D721Med (cell line): ENCODE measurements around the gene SORBS1.

Experiments
- DNase-seq: peaks from one replicate; pipeline ENCODE4 v3.0.0; 2011; ENCODE audit warnings: low spot score; ENCODE audit not compliant: insufficient read length
- FAIRE-seq: peaks from 2 replicates; lab custom pipeline; 2011; peaks lifted over from hg19 to GRCh38; lab: Jason Lieb, UNC
- TF ChIP-seq, protein P1 (sequence below): IDR thresholded peaks from 2 replicates; pipeline ENCODE4 v1.5.1; 2012; ENCODE audit warnings: mild to moderate bottlenecking, control low read depth; ENCODE audit not compliant: insufficient read depth; ENCODE audit errors: missing control alignments

SORBS1 gene

DNA sequence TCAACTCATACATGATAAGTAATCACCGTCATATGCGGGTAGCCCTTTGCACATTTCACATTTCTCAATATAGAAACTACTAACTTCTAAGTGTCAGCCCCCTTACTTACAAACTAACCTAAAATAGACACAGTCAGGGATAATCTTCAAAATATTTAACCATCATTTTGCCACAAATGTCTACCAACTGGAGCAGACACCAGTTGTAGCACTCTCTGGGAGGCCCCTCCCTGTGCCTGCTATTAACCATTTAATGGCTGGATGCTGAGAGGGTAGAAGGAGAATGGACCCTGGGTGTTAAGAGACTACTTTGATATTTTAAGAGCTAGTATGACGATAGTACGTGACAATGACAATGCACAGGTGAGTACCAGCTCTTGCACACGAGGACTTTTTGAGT is 116.4 kb downstream of the SORBS1 start:
- FAIRE-seq: no peak
- no peak for DNase-seq
- TF ChIP-seq, protein P1, sequence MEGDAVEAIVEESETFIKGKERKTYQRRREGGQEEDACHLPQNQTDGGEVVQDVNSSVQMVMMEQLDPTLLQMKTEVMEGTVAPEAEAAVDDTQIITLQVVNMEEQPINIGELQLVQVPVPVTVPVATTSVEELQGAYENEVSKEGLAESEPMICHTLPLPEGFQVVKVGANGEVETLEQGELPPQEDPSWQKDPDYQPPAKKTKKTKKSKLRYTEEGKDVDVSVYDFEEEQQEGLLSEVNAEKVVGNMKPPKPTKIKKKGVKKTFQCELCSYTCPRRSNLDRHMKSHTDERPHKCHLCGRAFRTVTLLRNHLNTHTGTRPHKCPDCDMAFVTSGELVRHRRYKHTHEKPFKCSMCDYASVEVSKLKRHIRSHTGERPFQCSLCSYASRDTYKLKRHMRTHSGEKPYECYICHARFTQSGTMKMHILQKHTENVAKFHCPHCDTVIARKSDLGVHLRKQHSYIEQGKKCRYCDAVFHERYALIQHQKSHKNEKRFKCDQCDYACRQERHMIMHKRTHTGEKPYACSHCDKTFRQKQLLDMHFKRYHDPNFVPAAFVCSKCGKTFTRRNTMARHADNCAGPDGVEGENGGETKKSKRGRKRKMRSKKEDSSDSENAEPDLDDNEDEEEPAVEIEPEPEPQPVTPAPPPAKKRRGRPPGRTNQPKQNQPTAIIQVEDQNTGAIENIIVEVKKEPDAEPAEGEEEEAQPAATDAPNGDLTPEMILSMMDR: no peak

DNA sequence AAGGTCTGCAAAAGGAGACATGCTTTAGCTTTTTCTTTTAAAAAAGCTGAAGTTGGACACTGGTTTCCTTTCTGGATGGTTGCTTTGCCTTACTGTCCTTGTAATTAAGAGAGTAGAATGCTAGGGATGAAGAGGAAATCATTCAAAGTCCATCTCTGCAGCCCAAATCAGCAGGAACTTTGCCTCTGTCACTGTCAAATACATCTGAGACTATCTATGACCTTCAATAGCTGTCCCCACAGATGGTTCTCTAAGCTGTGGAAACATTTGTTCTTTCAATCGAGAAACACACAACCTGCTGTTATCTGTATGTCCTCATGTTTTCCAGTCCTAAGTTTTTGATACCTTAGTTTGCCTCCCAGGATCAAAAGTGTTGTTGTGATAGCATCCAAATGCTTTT is 117.5 kb downstream of the SORBS1 start:
- FAIRE-seq (no peak), DNase-seq (no peak)
- TF ChIP-seq, protein P1: no peak

DNA sequence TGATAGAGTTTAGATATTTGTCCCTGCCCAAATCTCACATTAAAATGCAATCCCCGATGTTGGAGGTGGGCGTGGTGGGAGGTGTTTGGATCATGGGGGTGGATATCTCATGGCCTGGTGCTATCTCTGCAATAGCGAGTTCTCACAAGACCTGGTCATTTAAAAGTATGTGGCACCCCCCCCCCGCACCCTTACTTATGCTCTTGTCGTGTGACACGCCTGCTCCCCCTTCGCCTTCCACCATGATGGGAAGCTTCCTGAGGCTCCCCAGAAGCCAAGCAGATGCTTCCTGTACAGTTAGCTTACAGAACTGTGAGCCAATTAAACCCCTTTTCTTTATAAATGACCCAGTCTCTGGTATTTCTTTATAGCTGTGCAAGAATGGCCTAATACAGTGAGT is 118.8 kb downstream of the SORBS1 start:
- DNase-seq: no peak
- no peak for FAIRE-seq
- TF ChIP-seq, protein P1: no peak

DNA sequence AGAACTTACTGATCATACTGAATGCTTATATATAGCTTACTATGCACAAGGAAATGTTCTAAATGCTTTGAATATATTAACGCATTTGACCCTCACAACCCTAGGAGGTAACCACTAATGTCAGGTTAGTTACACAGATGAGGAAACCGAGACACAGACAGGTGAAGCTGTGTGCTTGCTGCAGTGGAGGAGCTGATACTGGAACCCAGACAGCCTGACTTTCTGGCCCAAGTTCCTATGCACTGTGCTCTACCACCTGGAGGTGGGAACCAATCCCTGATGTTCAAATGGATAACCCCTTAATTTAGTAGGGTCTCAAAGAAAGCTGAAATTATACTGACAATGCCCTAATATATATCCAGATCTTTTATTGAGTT is 119.6 kb downstream of the SORBS1 start:
- no peak for DNase-seq
- TF ChIP-seq, protein P1: no peak
- no peak for FAIRE-seq

DNA sequence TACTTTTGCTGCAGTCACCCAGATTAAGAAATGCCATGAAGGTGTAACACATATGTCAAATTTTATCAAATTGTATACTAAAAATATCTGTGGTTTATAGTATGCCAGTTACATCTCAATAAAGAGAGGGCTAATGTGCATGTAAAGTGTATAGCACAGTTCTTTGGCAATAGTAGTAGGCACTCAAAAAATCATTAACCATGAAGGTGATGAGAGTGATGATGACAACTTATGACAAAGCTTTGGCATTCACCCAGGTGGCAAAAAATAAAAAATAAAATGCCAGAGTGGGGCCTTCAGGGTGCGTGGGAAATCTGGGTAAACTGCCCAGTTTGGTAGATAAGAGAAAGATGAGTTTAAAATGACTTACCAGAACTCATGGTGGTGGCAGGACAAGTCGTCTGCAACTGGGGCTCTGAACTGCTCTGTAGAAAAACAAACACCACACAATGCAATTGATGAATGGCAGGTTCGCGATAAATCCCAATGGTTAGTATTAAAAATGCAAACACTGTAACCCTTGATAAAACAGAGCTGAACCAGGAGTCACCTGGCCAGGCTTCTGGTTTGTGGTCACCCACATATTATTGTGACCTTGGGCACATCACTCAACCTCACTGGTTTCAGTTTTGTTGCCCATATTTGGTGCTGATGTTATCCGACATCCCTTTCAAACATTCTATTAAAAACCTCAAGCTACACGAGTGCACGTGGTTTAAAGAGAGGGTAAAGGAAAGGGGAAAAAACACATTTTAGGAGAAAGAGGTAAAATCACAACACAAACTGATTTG is 120.2 kb downstream of the SORBS1 start:
- no peak for DNase-seq
- no peak for FAIRE-seq
- TF ChIP-seq, protein P1: no peak

DNA sequence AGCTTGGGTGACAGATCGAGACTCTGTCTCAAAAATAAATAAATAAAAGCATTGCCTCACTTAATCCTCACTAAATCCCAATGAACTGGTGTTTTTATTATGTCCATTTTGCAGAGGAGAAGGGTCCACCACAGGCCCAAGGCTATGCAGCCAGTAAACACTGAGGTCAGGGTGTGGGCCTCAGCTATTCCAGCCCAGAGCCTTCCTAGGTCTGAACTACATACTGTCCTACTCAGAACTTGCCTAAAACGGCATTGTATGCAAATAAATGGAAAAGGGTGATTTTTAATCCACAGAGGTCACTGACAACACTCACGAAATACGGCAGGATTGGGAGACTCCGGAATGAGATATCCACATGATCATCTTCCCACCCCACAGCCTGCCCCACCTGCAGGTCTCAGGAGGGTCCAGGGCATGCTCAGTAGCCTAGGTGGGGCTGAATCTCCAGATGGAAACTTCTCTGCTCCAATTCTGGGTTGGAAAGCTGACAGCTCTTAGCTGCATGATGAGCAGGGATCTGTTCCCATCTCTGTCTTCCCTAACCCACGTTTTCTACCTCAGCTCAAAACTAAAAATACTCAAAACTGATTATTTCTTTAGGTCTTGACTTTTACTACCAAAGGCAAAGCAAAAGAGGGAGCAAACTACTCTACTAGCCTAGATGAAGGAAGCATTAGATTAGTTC is 121.0 kb downstream of the SORBS1 start:
- no peak for FAIRE-seq
- TF ChIP-seq, protein P1: no peak
- no peak for DNase-seq

DNA sequence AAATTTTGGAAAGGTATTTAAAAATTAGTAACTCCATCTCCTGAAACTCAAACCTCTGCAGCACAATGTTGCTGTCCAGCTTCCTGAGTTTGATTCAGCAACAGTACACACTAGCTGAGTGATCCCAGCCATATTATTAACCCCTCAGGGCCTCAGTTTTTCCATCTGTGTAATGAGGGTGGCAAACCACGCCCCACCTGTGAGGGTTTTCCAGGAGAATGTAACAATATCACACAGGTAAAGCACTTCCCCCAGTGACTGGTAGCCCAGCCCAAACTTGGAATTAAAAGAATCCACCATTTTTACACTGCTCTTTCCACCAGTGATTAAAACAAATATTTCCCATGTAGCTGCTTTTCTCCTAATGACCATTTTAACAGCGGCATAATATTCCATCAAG is 122.4 kb downstream of the SORBS1 start:
- DNase-seq (no peak), FAIRE-seq (no peak)
- TF ChIP-seq, protein P1: no peak
